CD4-positive, CD25-positive, alpha-beta regulatory T cell (primary cell): ENCODE measurements around the gene TRIB2. TPM values are rescaled to one million over a fixed set of nuclear protein-coding genes. Genes with fewer than 3 reads are reported as not detected.
A peak's percentile ranks its signal among the peaks of the same experiment; 100 is the strongest.

Source experiments
- ATAC-seq, 2 donors: fragments of 150-1000 bp; cut with Tn5 transposase; one replicate each; pipeline ENCODE4 v1.10.0; 2021; ENCODE audit warnings: low read depth in 2 of 2, moderate number of reproducible peaks in 2 of 2, moderate library complexity in 1 of 2
- DNase-seq, 3 donors: peaks; one replicate each; pipeline versions ENCODE4 v3.0.0 to v3.0.0-alpha.2; 2012 to 2022; ENCODE audit warnings: mixed read lengths in 1 of 3
- H3K27ac ChIP-seq: one replicate; pipeline ENCODE4 v1.7.0; 2013; ENCODE audit warnings: mild to moderate bottlenecking, low read length; ENCODE audit not compliant: insufficient read depth, poor library complexity, severe bottlenecking
- H3K27me3 ChIP-seq: one replicate; pipeline ENCODE4 v1.7.0; 2013; ENCODE audit warnings: low read length; ENCODE audit not compliant: control insufficient read depth, insufficient read depth
- H3K36me3 ChIP-seq: one replicate; pipeline ENCODE4 v1.7.0; 2013; ENCODE audit warnings: mild to moderate bottlenecking, low read length, moderate library complexity; ENCODE audit not compliant: control insufficient read depth, insufficient read depth
- H3K4me1 ChIP-seq: 2 replicates; pipeline ENCODE4 v1.7.0; 2013; ENCODE audit warnings: mild to moderate bottlenecking, low read length; ENCODE audit not compliant: insufficient read depth, control insufficient read depth, poor library complexity, severe bottlenecking
- H3K4me3 ChIP-seq: one replicate; pipeline ENCODE4 v1.7.0; 2013; ENCODE audit warnings: low read depth, mild to moderate bottlenecking, low read length, moderate library complexity
- H3K9me3 ChIP-seq, 2 experiments: 1 replicate in 1 of 2; 2 replicates in 1 of 2; pipeline ENCODE4 v1.7.0; 2013; ENCODE audit warnings: low read length in 2 of 2, mild to moderate bottlenecking in 1 of 2, moderate library complexity in 1 of 2; ENCODE audit not compliant: control insufficient read depth in 2 of 2
- H3K27ac Mint-ChIP-seq, 3 donors: one replicate each; pipeline ENCODE4 v1.8.0; 2020 to 2022; ENCODE audit warnings: mild to moderate bottlenecking in 3 of 3, mixed read lengths in 3 of 3, moderate library complexity in 2 of 3
- H3K27me3 Mint-ChIP-seq: one replicate; pipeline ENCODE4 v1.8.0; 2022; ENCODE audit warnings: mild to moderate bottlenecking, mixed read lengths
- H3K36me3 Mint-ChIP-seq: one replicate; pipeline ENCODE4 v1.8.0; 2020; ENCODE audit warnings: mixed read lengths
- H3K4me1 Mint-ChIP-seq, 4 donors: one replicate each; pipeline ENCODE4 v1.8.0; 2020 to 2022; ENCODE audit warnings: mixed read lengths in 4 of 4, mild to moderate bottlenecking in 1 of 4
- H3K4me3 Mint-ChIP-seq, 4 donors: one replicate each; pipeline ENCODE4 v1.8.0; 2020 to 2022; ENCODE audit warnings: mild to moderate bottlenecking in 4 of 4, mixed read lengths in 4 of 4, moderate library complexity in 3 of 4
- H3K9me3 Mint-ChIP-seq, 7 donors: one replicate each; pipeline ENCODE4 v1.8.0; 2020 to 2022; ENCODE audit warnings: mixed read lengths in 7 of 7, mild to moderate bottlenecking in 3 of 7, moderate library complexity in 2 of 7
- polyA plus RNA-seq, 4 donors: library from polyadenylated mRNA; unstranded; fragments of 300-500 nt; fragmentation: Illumina TruSeq; gene quantifications; one replicate each; pipeline ENCODE4 v1.2.3, GENCODE V29; 2021
- total RNA-seq: library from RNA; stranded (reverse); gene quantifications from one replicate; pipeline ENCODE4 v1.2.3, GENCODE V29; 2022

Gene TRIB2
- total and polyA plus RNA-seq, 5 donors from 2014 or later, result 87.6 to 180 (median 117) TPM

- H3K27me3 Mint-ChIP-seq, result no peaks in the 10 kb centered on the region
- H3K36me3 Mint-ChIP-seq, result peaks cover 70% of the 10 kb centered on the region
Measured at GRCh38 chr2:12728221-12728777, 11.6 kb downstream of the TRIB2 start.

GRCh38 chr2:12730265-12730664 is 13.5 kb downstream of the TRIB2 start:
- H3K27ac ChIP-seq, result peak overlapping the region; percentile 77
- H3K36me3 ChIP-seq, result peaks cover 88% of the 10 kb centered on the region
- H3K4me3 ChIP-seq, result no peak overlapping the region
- H3K9me3 Mint-ChIP-seq, result no peaks in the 10 kb centered on the region
- ATAC-seq (no peak), DNase-seq (no peak)
- peaks cover 93% of the 10 kb centered on the region for H3K4me1 ChIP-seq
- peak overlapping the region; percentile 89 to 95 (median 91) for H3K27ac Mint-ChIP-seq
- H3K4me3 Mint-ChIP-seq, result peak overlapping the region in 1 of 4 donors; percentile 62
- H3K36me3 Mint-ChIP-seq, result peaks cover 59% of the 10 kb centered on the region
- peaks cover 30 to 99% (median 74%) of the 10 kb centered on the region in 4 donors for H3K4me1 Mint-ChIP-seq
- H3K27me3 Mint-ChIP-seq, result no peaks in the 10 kb centered on the region
- H3K9me3 ChIP-seq, result no peaks in the 10 kb centered on the region
- H3K27me3 ChIP-seq, result no peaks in the 10 kb centered on the region

More at GRCh38 chr2:12728221-12728777, 11.6 kb downstream of the TRIB2 start:
- DNase-seq (peak; percentile 47 to 90 (median 74)), ATAC-seq (peak; percentile 74 to 78)
- Histone ChIP-seq H3K36me3 (peaks cover 89% of the 10 kb centered on the region), H3K4me1 (peaks cover 92% of the 10 kb centered on the region), H3K9me3 (no peaks in the 10 kb centered on the region), H3K4me3 (peak overlapping the region; percentile 66), H3K27me3 (no peaks in the 10 kb centered on the region), H3K27ac (peak overlapping the region; percentile 77)
- H3K4me3 Mint-ChIP-seq, result peak overlapping the region; percentile 77 to 97 (median 80)
- peak overlapping the region; percentile 89 to 95 (median 91) for H3K27ac Mint-ChIP-seq
- peaks cover 45 to 100% (median 79%) of the 10 kb centered on the region in 4 donors for H3K4me1 Mint-ChIP-seq
- H3K9me3 Mint-ChIP-seq, result no peaks in the 10 kb centered on the region

GRCh38 chr2:12731701-12732280 is 15.1 kb downstream of the TRIB2 start:
- peak overlapping the region in 1 of 4 donors; percentile 48 for H3K4me3 Mint-ChIP-seq
- ATAC-seq, result no peak
- H3K27ac Mint-ChIP-seq, result peak overlapping the region; percentile 89 to 94 (median 91)

GRCh38 chr2:12732651-12733050 is 15.9 kb downstream of the TRIB2 start:
- Histone ChIP-seq H3K27me3 (no peaks in the 10 kb centered on the region), H3K4me3 (no peak overlapping the region), H3K27ac (peak overlapping the region; percentile 52), H3K36me3 (peaks cover 90% of the 10 kb centered on the region), H3K4me1 (peaks cover 84% of the 10 kb centered on the region), H3K9me3 (no peaks in the 10 kb centered on the region)
- H3K9me3 Mint-ChIP-seq, result no peaks in the 10 kb centered on the region
- peaks cover 35 to 97% (median 71%) of the 10 kb centered on the region in 4 donors for H3K4me1 Mint-ChIP-seq
- peak overlapping the region in 1 of 4 donors; percentile 48 for H3K4me3 Mint-ChIP-seq
- H3K27me3 Mint-ChIP-seq, result no peaks in the 10 kb centered on the region
- no peak for ATAC-seq
- DNase-seq, result no peak
- peaks cover 60% of the 10 kb centered on the region for H3K36me3 Mint-ChIP-seq
- H3K27ac Mint-ChIP-seq, result peak overlapping the region in 2 of 3 donors; percentile 83 to 89

More at GRCh38 chr2:12731701-12732280, 15.1 kb downstream of the TRIB2 start:
- peaks cover 91% of the 10 kb centered on the region for H3K4me1 ChIP-seq
- peaks cover 89% of the 10 kb centered on the region for H3K36me3 ChIP-seq
- H3K9me3 ChIP-seq, result no peaks in the 10 kb centered on the region
- Mint-ChIP-seq H3K9me3 (no peaks in the 10 kb centered on the region), H3K27me3 (no peaks in the 10 kb centered on the region), H3K4me1 (peaks cover 30 to 99% (median 73%) of the 10 kb centered on the region in 4 donors), H3K36me3 (peaks cover 57% of the 10 kb centered on the region)
- DNase-seq, result no peak
- no peak overlapping the region for H3K4me3 ChIP-seq
- H3K27me3 ChIP-seq, result no peaks in the 10 kb centered on the region
- H3K27ac ChIP-seq, result peak overlapping the region; percentile 26

GRCh38 chr2:12733846-12734245 is 17.1 kb downstream of the TRIB2 start:
- Mint-ChIP-seq H3K4me1 (peaks cover 36 to 94% (median 63%) of the 10 kb centered on the region in 4 donors), H3K27me3 (no peaks in the 10 kb centered on the region), H3K27ac (peak overlapping the region; percentile 52 to 83 (median 55)), H3K36me3 (peaks cover 60% of the 10 kb centered on the region), H3K4me3 (peak overlapping the region in 2 of 4 donors; percentile 22 to 41), H3K9me3 (no peaks in the 10 kb centered on the region)
- DNase-seq, result no peak
- H3K36me3 ChIP-seq, result peaks cover 97% of the 10 kb centered on the region
- H3K4me1 ChIP-seq, result peaks cover 72% of the 10 kb centered on the region
- H3K27me3 ChIP-seq, result no peaks in the 10 kb centered on the region
- no peak overlapping the region for H3K4me3 ChIP-seq
- H3K9me3 ChIP-seq, result no peaks in the 10 kb centered on the region
- no peak for ATAC-seq
- H3K27ac ChIP-seq, result no peak overlapping the region

- DNase-seq (no peak), ATAC-seq (no peak)
- Histone ChIP-seq H3K36me3 (peaks cover 97% of the 10 kb centered on the region), H3K27me3 (no peaks in the 10 kb centered on the region), H3K4me3 (no peak overlapping the region), H3K27ac (no peak overlapping the region), H3K9me3 (no peaks in the 10 kb centered on the region), H3K4me1 (peaks cover 60% of the 10 kb centered on the region)
- H3K36me3 Mint-ChIP-seq, result peaks cover 61% of the 10 kb centered on the region
- peak overlapping the region; percentile 55 to 94 (median 83) for H3K27ac Mint-ChIP-seq
- peak overlapping the region in 2 of 4 donors; percentile 22 to 32 for H3K4me3 Mint-ChIP-seq
- H3K27me3 Mint-ChIP-seq, result no peaks in the 10 kb centered on the region
- H3K4me1 Mint-ChIP-seq, result peaks cover 25 to 88% (median 59%) of the 10 kb centered on the region in 4 donors
- H3K9me3 Mint-ChIP-seq, result no peaks in the 10 kb centered on the region
Measured at GRCh38 chr2:12734914-12735654, 18.3 kb downstream of the TRIB2 start.

GRCh38 chr2:12737297-12737696 is 20.6 kb downstream of the TRIB2 start:
- peak overlapping the region; percentile 42 for H3K27ac ChIP-seq
- no peak overlapping the region for H3K4me3 ChIP-seq
- ATAC-seq (no peak), DNase-seq (no peak)
- Mint-ChIP-seq H3K27ac (peak overlapping the region; percentile 18 to 64 (median 43)), H3K4me1 (peaks cover 18 to 75% (median 46%) of the 10 kb centered on the region in 4 donors), H3K9me3 (no peaks in the 10 kb centered on the region), H3K4me3 (no peak overlapping the region), H3K27me3 (no peaks in the 10 kb centered on the region), H3K36me3 (peaks cover 58% of the 10 kb centered on the region)
- H3K4me1 ChIP-seq, result peaks cover 42% of the 10 kb centered on the region
- H3K9me3 ChIP-seq, result no peaks in the 10 kb centered on the region
- peaks cover 97% of the 10 kb centered on the region for H3K36me3 ChIP-seq
- no peaks in the 10 kb centered on the region for H3K27me3 ChIP-seq
